ENCODE data around the gene DDIT4.

GRCh38 chr10:72274213-72274729, 547 bp downstream of the DDIT4 start:
- TF ChIP-seq ZNF274 (IDR thresholded peaks at IDR 0.05; ENCODE audit: low read depth, low read length) (no peak), POLR2AphosphoS5 (IDR thresholded peaks at IDR 0.05; ENCODE audit: low read depth, low read length) (no peak), RAD21 (IDR thresholded peaks at IDR 0.05; ENCODE audit: low read depth) (no peak), POLR2A (IDR thresholded peaks at IDR 0.05; ENCODE audit: borderline replicate concordance, extremely low read depth, insufficient read depth, insufficient read length) (no peak)
- TF ChIP-seq, protein P1, sequence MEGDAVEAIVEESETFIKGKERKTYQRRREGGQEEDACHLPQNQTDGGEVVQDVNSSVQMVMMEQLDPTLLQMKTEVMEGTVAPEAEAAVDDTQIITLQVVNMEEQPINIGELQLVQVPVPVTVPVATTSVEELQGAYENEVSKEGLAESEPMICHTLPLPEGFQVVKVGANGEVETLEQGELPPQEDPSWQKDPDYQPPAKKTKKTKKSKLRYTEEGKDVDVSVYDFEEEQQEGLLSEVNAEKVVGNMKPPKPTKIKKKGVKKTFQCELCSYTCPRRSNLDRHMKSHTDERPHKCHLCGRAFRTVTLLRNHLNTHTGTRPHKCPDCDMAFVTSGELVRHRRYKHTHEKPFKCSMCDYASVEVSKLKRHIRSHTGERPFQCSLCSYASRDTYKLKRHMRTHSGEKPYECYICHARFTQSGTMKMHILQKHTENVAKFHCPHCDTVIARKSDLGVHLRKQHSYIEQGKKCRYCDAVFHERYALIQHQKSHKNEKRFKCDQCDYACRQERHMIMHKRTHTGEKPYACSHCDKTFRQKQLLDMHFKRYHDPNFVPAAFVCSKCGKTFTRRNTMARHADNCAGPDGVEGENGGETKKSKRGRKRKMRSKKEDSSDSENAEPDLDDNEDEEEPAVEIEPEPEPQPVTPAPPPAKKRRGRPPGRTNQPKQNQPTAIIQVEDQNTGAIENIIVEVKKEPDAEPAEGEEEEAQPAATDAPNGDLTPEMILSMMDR (IDR thresholded peaks at IDR 0.05 in 2 of 3, conservative IDR thresholded peaks at IDR 0.05 in 1 of 3; ENCODE audit: borderline replicate concordance in 1 of 3, insufficient read depth in 1 of 3, low read depth in 2 of 3, low read length in 2 of 3) = no peak

Data from HCT116 (cell line).